ENCODE data around the gene DNMT3B. TPM values are rescaled to one million over a fixed set of nuclear protein-coding genes. Genes with fewer than 3 reads are reported as not detected.
A peak's percentile ranks its signal among the peaks of the same experiment; 100 is the strongest.

DNMT3B gene
- total and polyA plus RNA-seq, 4 experiments from 2014 or later, result 0.16 to 0.47 (median 0.38) TPM; not detected in 1

GRCh38 chr20:32842688-32843524, 80.7 kb downstream of the DNMT3B start:
- CTCF ChIA-PET (ENCODE audit: partially characterized antibody), result interaction anchor here (0.6 to 1.2 kb wide), 4 partner anchors 9 to 253 kb away, joined by 3 to 4 read pairs (median 4); no protein-coding TSS in a partner anchor
- Histone ChIP-seq H3K4me1 (ENCODE audit: insufficient read depth, low read length) (peaks cover 3% of the 10 kb centered on the region), H3K4me3 (ENCODE audit: low read length in 2 of 2) (no peak overlapping the region), H3K36me3 (ENCODE audit: insufficient read depth, low read length) (peaks cover 51% of the 10 kb centered on the region), H3K27ac (ENCODE audit: low read depth, low read length) (no peak overlapping the region), H3K9me3 (ENCODE audit: control insufficient read depth in 1 of 2, low read length in 2 of 2) (no peaks in the 10 kb centered on the region), H3K27me3 (ENCODE audit: insufficient read depth, low read length) (no peaks in the 10 kb centered on the region)
- peaks cover 45 to 82% of the 10 kb centered on the region in 2 donors for H3K36me3 Mint-ChIP-seq
- no peak for DNase-seq
- no peaks in the 10 kb centered on the region for H3K27me3 Mint-ChIP-seq
- POLR2A ChIA-PET (ENCODE audit: partially characterized antibody), result no interaction called here
- no peak overlapping the region for H3K4me3 Mint-ChIP-seq
- peaks cover 34 to 75% (median 49%) of the 10 kb centered on the region in 4 donors for H3K4me1 Mint-ChIP-seq
- intact Hi-C loops (cut with micrococcal nuclease), result no loop called here
- H3K9me3 Mint-ChIP-seq, result no peaks in the 10 kb centered on the region
- peak overlapping the region in 5 of 7 donors; percentile 3 to 76 (median 66) for H3K27ac Mint-ChIP-seq

GRCh38 chr20:32845786-32846185, 83.6 kb downstream of the DNMT3B start:
- ChIA-PET POLR2A (ENCODE audit: partially characterized antibody) (no interaction called here), CTCF (ENCODE audit: partially characterized antibody) (interaction anchor here (1.3 kb wide), 1 partner anchor 56 kb away, joined by 4 read pairs; no protein-coding TSS in a partner anchor)
- H3K4me1 ChIP-seq (ENCODE audit: insufficient read depth, low read length), result peaks cover 3% of the 10 kb centered on the region
- Mint-ChIP-seq H3K36me3 (peaks cover 46 to 81% of the 10 kb centered on the region in 2 donors), H3K4me1 (peaks cover 24 to 53% (median 36%) of the 10 kb centered on the region in 4 donors), H3K27ac (peak overlapping the region in 1 of 7 donors; percentile 51), H3K27me3 (no peaks in the 10 kb centered on the region), H3K4me3 (no peak overlapping the region), H3K9me3 (no peaks in the 10 kb centered on the region)
- DNase-seq, result no peak
- H3K4me3 ChIP-seq (ENCODE audit: low read length in 2 of 2), result no peak overlapping the region
- no peaks in the 10 kb centered on the region for H3K9me3 ChIP-seq (ENCODE audit: control insufficient read depth in 1 of 2, low read length in 2 of 2)
- H3K27ac ChIP-seq (ENCODE audit: low read depth, low read length), result no peak overlapping the region
- intact Hi-C loops (cut with micrococcal nuclease), result no loop called here
- H3K27me3 ChIP-seq (ENCODE audit: insufficient read depth, low read length), result no peaks in the 10 kb centered on the region
- peaks cover 46% of the 10 kb centered on the region for H3K36me3 ChIP-seq (ENCODE audit: insufficient read depth, low read length)

GRCh38 chr20:32846852-32847251, 84.7 kb downstream of the DNMT3B start:
- Mint-ChIP-seq H3K27me3 (no peaks in the 10 kb centered on the region), H3K4me3 (no peak overlapping the region), H3K27ac (peak overlapping the region in 2 of 7 donors; percentile 8 to 9), H3K36me3 (peaks cover 47 to 79% of the 10 kb centered on the region in 2 donors), H3K9me3 (no peaks in the 10 kb centered on the region), H3K4me1 (peaks cover 18 to 43% (median 28%) of the 10 kb centered on the region in 4 donors)
- Histone ChIP-seq H3K9me3 (ENCODE audit: control insufficient read depth in 1 of 2, low read length in 2 of 2) (no peaks in the 10 kb centered on the region), H3K27ac (ENCODE audit: low read depth, low read length) (no peak overlapping the region), H3K4me1 (ENCODE audit: insufficient read depth, low read length) (no peaks in the 10 kb centered on the region), H3K27me3 (ENCODE audit: insufficient read depth, low read length) (no peaks in the 10 kb centered on the region), H3K4me3 (ENCODE audit: low read length in 2 of 2) (no peak overlapping the region), H3K36me3 (ENCODE audit: insufficient read depth, low read length) (peaks cover 45% of the 10 kb centered on the region)
- POLR2A ChIA-PET (ENCODE audit: partially characterized antibody), result no interaction called here
- CTCF ChIA-PET (ENCODE audit: partially characterized antibody), result interaction anchor here (1.2 kb wide), 1 partner anchor 57 kb away, joined by 3 read pairs; no protein-coding TSS in a partner anchor
- DNase-seq, result no peak
- intact Hi-C loops (cut with micrococcal nuclease), result no loop called here

GRCh38 chr20:32847964-32848363, 85.8 kb downstream of the DNMT3B start:
- Mint-ChIP-seq H3K4me1 (peaks cover 13 to 33% (median 22%) of the 10 kb centered on the region in 4 donors), H3K36me3 (peaks cover 47 to 78% of the 10 kb centered on the region in 2 donors), H3K27ac (peak overlapping the region in 5 of 7 donors; percentile 18 to 77 (median 33)), H3K4me3 (no peak overlapping the region), H3K27me3 (no peaks in the 10 kb centered on the region), H3K9me3 (no peaks in the 10 kb centered on the region)
- DNase-seq, result no peak
- no peaks in the 10 kb centered on the region for H3K9me3 ChIP-seq (ENCODE audit: control insufficient read depth in 1 of 2, low read length in 2 of 2)
- H3K27ac ChIP-seq (ENCODE audit: low read depth, low read length), result no peak overlapping the region
- no peak overlapping the region for H3K4me3 ChIP-seq (ENCODE audit: low read length in 2 of 2)
- H3K27me3 ChIP-seq (ENCODE audit: insufficient read depth, low read length), result no peaks in the 10 kb centered on the region
- POLR2A ChIA-PET (ENCODE audit: partially characterized antibody), result no interaction called here
- CTCF ChIA-PET (ENCODE audit: partially characterized antibody), result interaction anchor here (1.2 kb wide), 1 partner anchor 58 kb away, joined by 3 read pairs; no protein-coding TSS in a partner anchor
- H3K36me3 ChIP-seq (ENCODE audit: insufficient read depth, low read length), result peaks cover 52% of the 10 kb centered on the region
- H3K4me1 ChIP-seq (ENCODE audit: insufficient read depth, low read length), result no peaks in the 10 kb centered on the region
- intact Hi-C loops (cut with micrococcal nuclease), result no loop called here

GRCh38 chr20:32848846-32849245, 86.7 kb downstream of the DNMT3B start:
- CTCF ChIA-PET (ENCODE audit: partially characterized antibody), result interaction anchor here (1.8 kb wide), 1 partner anchor 59 kb away, joined by 4 read pairs; no protein-coding TSS in a partner anchor
- Mint-ChIP-seq H3K27me3 (no peaks in the 10 kb centered on the region), H3K27ac (peak overlapping the region in 3 of 7 donors; percentile 32 to 55 (median 37)), H3K4me3 (no peak overlapping the region), H3K9me3 (no peaks in the 10 kb centered on the region), H3K36me3 (peaks cover 50 to 77% of the 10 kb centered on the region in 2 donors), H3K4me1 (peaks cover 12 to 30% (median 19%) of the 10 kb centered on the region in 4 donors)
- no peaks in the 10 kb centered on the region for H3K27me3 ChIP-seq (ENCODE audit: insufficient read depth, low read length)
- peaks cover 52% of the 10 kb centered on the region for H3K36me3 ChIP-seq (ENCODE audit: insufficient read depth, low read length)
- POLR2A ChIA-PET (ENCODE audit: partially characterized antibody), result no interaction called here
- H3K9me3 ChIP-seq (ENCODE audit: control insufficient read depth in 1 of 2, low read length in 2 of 2), result no peaks in the 10 kb centered on the region
- no peak for DNase-seq
- H3K4me1 ChIP-seq (ENCODE audit: insufficient read depth, low read length), result no peaks in the 10 kb centered on the region
- H3K4me3 ChIP-seq (ENCODE audit: low read length in 2 of 2), result no peak overlapping the region
- intact Hi-C loops (cut with micrococcal nuclease), result no loop called here
- no peak overlapping the region for H3K27ac ChIP-seq (ENCODE audit: low read depth, low read length)

GRCh38 chr20:32849577-32849976, 87.4 kb downstream of the DNMT3B start:
- Histone ChIP-seq H3K36me3 (ENCODE audit: insufficient read depth, low read length) (peaks cover 52% of the 10 kb centered on the region), H3K4me1 (ENCODE audit: insufficient read depth, low read length) (no peaks in the 10 kb centered on the region), H3K27ac (ENCODE audit: low read depth, low read length) (no peak overlapping the region), H3K27me3 (ENCODE audit: insufficient read depth, low read length) (no peaks in the 10 kb centered on the region), H3K4me3 (ENCODE audit: low read length in 2 of 2) (no peak overlapping the region), H3K9me3 (ENCODE audit: control insufficient read depth in 1 of 2, low read length in 2 of 2) (no peaks in the 10 kb centered on the region)
- ChIA-PET POLR2A (ENCODE audit: partially characterized antibody) (no interaction called here), CTCF (ENCODE audit: partially characterized antibody) (interaction anchor here (1.8 kb wide), 1 partner anchor 60 kb away, joined by 4 read pairs; no protein-coding TSS in a partner anchor)
- intact Hi-C loops (cut with micrococcal nuclease), result no loop called here
- Mint-ChIP-seq H3K9me3 (no peaks in the 10 kb centered on the region), H3K4me1 (peaks cover 10 to 25% (median 17%) of the 10 kb centered on the region in 4 donors), H3K27me3 (no peaks in the 10 kb centered on the region), H3K27ac (peak overlapping the region in 2 of 7 donors; percentile 18 to 55), H3K36me3 (peaks cover 46 to 73% of the 10 kb centered on the region in 2 donors), H3K4me3 (no peak overlapping the region)
- no peak for DNase-seq

- Histone ChIP-seq H3K27ac (ENCODE audit: low read depth, low read length) (no peak overlapping the region), H3K36me3 (ENCODE audit: insufficient read depth, low read length) (peaks cover 12% of the 10 kb centered on the region), H3K9me3 (ENCODE audit: control insufficient read depth in 1 of 2, low read length in 2 of 2) (no peaks in the 10 kb centered on the region), H3K27me3 (ENCODE audit: insufficient read depth, low read length) (no peaks in the 10 kb centered on the region), H3K4me3 (ENCODE audit: low read length in 2 of 2) (no peak overlapping the region), H3K4me1 (ENCODE audit: insufficient read depth, low read length) (peaks cover 5% of the 10 kb centered on the region)
- Mint-ChIP-seq H3K9me3 (no peaks in the 10 kb centered on the region), H3K27ac (peak overlapping the region in 6 of 7 donors; percentile 48 to 79 (median 73)), H3K4me1 (peaks cover 13 to 19% (median 19%) of the 10 kb centered on the region in 4 donors), H3K27me3 (no peaks in the 10 kb centered on the region), H3K36me3 (peaks cover 24 to 47% of the 10 kb centered on the region in 2 donors), H3K4me3 (peak overlapping the region in 3 of 8 donors; percentile 25 to 48 (median 31))
- ChIA-PET POLR2A (ENCODE audit: partially characterized antibody) (no interaction called here), CTCF (ENCODE audit: partially characterized antibody) (interaction anchor here (1.1 to 1.4 kb wide), 2 partner anchors 33 to 93 kb away, joined by 3 read pairs; partner anchors contain the start of gene DNMT3B)
- no peak for DNase-seq
- intact Hi-C loops (cut with micrococcal nuclease), result no loop called here
These were observed 93.2 kb downstream of the DNMT3B start for GRCh38 chr20:32855387-32855786.

All from CD4-positive, alpha-beta memory T cell (primary cell).